Measurements from ENCODE around the gene SBF1. TPM values are rescaled to one million over a fixed set of nuclear protein-coding genes. Genes with fewer than 3 reads are reported as not detected.

The SBF1 gene
- total RNA-seq, 1 experiment from 2014 or later: 82.1 TPM

DNA sequence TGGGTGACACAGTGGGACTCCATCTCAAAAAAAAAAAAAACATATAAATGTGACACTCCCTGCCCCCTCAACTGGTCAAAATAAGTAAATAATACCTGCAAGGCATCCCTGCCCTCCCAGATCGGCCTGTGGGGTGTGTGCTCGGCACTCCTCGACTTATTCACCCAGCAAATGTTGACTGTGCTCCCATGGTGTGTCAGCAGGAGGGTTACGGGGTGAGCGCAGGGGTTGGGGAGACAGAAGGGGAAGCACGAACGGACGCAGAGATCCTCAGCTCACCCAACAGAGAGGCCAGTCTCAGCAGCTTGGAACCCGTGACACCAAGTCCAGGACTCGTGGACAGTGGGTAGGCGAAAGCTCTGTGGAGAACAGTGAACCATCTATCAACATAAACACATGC is 4.9 kb upstream of the SBF1 start:
- BruUV-seq (replicated peaks): no TSS peak
- Mint-ChIP-seq H3K27me3 (ENCODE audit: insufficient read depth, unreplicated experiment) (no peaks in the 10 kb centered on the region), H3K4me3 (ENCODE audit: unreplicated experiment) (peak overlapping the region; percentile 50), H3K4me1 (ENCODE audit: insufficient read depth, unreplicated experiment) (peaks cover 12% of the 10 kb centered on the region), H3K9me3 (ENCODE audit: unreplicated experiment) (no peaks in the 10 kb centered on the region), H3K27ac (ENCODE audit: low read depth, unreplicated experiment) (no peak overlapping the region), H3K36me3 (ENCODE audit: insufficient read depth, unreplicated experiment) (no peaks in the 10 kb centered on the region)
- no peak for DNase-seq (ENCODE audit: unreplicated experiment)
- intact Hi-C loops (cut with micrococcal nuclease): no loop called here
- ChIA-PET CTCF (interaction anchor here (0.6 kb wide), 1 partner anchor 210 kb away, joined by 4 read pairs; no protein-coding TSS in a partner anchor), POLR2A (interaction anchor here (0.7 to 1.0 kb wide), 2 partner anchors 38 to 102 kb away, joined by 3 read pairs; no protein-coding TSS in a partner anchor)
- TF ChIP-seq, protein P1, sequence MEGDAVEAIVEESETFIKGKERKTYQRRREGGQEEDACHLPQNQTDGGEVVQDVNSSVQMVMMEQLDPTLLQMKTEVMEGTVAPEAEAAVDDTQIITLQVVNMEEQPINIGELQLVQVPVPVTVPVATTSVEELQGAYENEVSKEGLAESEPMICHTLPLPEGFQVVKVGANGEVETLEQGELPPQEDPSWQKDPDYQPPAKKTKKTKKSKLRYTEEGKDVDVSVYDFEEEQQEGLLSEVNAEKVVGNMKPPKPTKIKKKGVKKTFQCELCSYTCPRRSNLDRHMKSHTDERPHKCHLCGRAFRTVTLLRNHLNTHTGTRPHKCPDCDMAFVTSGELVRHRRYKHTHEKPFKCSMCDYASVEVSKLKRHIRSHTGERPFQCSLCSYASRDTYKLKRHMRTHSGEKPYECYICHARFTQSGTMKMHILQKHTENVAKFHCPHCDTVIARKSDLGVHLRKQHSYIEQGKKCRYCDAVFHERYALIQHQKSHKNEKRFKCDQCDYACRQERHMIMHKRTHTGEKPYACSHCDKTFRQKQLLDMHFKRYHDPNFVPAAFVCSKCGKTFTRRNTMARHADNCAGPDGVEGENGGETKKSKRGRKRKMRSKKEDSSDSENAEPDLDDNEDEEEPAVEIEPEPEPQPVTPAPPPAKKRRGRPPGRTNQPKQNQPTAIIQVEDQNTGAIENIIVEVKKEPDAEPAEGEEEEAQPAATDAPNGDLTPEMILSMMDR (IDR thresholded peaks at IDR 0.05; ENCODE audit: unreplicated experiment): no peak

DNA sequence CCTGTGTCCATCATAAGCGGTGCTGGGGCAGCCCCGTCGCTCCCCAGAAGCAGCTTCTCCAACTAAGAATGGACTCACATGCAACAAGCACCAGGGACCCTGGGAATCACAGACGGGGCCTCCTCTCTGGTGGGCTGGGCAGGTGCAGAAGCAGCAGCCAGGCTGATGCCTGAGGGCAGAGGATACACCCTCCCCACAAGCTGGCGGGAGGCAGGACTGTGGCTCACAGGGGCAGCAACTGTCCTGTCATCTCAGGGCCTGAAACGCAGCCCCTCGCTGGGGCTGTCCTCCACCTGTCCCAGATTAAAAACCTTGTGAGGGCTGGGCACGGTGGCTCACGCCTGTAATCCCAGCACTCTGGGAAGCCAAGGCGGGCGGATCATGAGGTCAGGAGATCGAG is 3.1 kb upstream of the SBF1 start:
- H3K27ac Mint-ChIP-seq (ENCODE audit: low read depth, unreplicated experiment): no peak overlapping the region
- H3K27me3 Mint-ChIP-seq (ENCODE audit: insufficient read depth, unreplicated experiment): no peaks in the 10 kb centered on the region
- intact Hi-C loops (cut with micrococcal nuclease): no loop called here
- TF ChIP-seq, protein P1 (IDR thresholded peaks at IDR 0.05; ENCODE audit: unreplicated experiment): no peak
- H3K9me3 Mint-ChIP-seq (ENCODE audit: unreplicated experiment): no peaks in the 10 kb centered on the region
- no TSS peak for BruUV-seq (replicated peaks)
- no peak overlapping the region for H3K4me3 Mint-ChIP-seq (ENCODE audit: unreplicated experiment)
- ChIA-PET POLR2A (no interaction called here), CTCF (interaction anchor here (0.6 to 1.7 kb wide), 3 partner anchors 19 to 43 kb away, joined by 3 to 5 read pairs (median 3); no protein-coding TSS in a partner anchor)
- no peak for DNase-seq (ENCODE audit: unreplicated experiment)
- peaks cover 14% of the 10 kb centered on the region for H3K36me3 Mint-ChIP-seq (ENCODE audit: insufficient read depth, unreplicated experiment)
- peaks cover 24% of the 10 kb centered on the region for H3K4me1 Mint-ChIP-seq (ENCODE audit: insufficient read depth, unreplicated experiment)

DNA sequence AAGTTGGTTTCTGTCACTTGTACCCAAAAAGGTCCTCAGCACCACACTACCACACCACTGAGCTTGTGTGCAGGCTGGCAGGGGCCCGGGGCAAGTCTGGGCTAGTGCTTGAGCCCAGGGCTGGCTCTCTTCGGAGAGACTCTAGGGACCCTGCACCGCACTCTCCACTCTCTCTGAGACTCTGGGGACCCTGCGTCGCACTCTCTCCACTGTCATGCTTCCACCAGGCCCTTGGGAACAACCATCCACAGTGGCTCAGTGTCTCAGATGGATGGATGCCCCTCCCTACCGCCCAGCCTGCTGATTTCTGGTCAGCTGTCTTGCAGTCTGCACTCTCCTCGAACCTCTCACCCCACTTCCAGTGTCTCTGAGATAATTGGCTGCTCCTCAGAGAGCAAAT is 2.0 kb upstream of the SBF1 start:
- no peaks in the 10 kb centered on the region for H3K9me3 Mint-ChIP-seq (ENCODE audit: unreplicated experiment)
- ChIA-PET CTCF (interaction anchor here (0.6 kb wide), 2 partner anchors 25 to 235 kb away, joined by 3 to 4 read pairs; no protein-coding TSS in a partner anchor), POLR2A (interaction anchor here (0.8 to 1.6 kb wide), 2 partner anchors 48 to 106 kb away, joined by 3 to 4 read pairs; partner anchors contain the start of gene CHKB)
- DNase-seq (ENCODE audit: unreplicated experiment): no peak
- H3K27ac Mint-ChIP-seq (ENCODE audit: low read depth, unreplicated experiment): no peak overlapping the region
- peak overlapping the region; percentile 36 for H3K4me3 Mint-ChIP-seq (ENCODE audit: unreplicated experiment)
- TF ChIP-seq, protein P1 (IDR thresholded peaks at IDR 0.05; ENCODE audit: unreplicated experiment): no peak
- H3K36me3 Mint-ChIP-seq (ENCODE audit: insufficient read depth, unreplicated experiment): peaks cover 14% of the 10 kb centered on the region
- intact Hi-C loops (cut with micrococcal nuclease): no loop called here
- BruUV-seq (replicated peaks): no TSS peak
- H3K27me3 Mint-ChIP-seq (ENCODE audit: insufficient read depth, unreplicated experiment): no peaks in the 10 kb centered on the region
- peaks cover 27% of the 10 kb centered on the region for H3K4me1 Mint-ChIP-seq (ENCODE audit: insufficient read depth, unreplicated experiment)

DNA sequence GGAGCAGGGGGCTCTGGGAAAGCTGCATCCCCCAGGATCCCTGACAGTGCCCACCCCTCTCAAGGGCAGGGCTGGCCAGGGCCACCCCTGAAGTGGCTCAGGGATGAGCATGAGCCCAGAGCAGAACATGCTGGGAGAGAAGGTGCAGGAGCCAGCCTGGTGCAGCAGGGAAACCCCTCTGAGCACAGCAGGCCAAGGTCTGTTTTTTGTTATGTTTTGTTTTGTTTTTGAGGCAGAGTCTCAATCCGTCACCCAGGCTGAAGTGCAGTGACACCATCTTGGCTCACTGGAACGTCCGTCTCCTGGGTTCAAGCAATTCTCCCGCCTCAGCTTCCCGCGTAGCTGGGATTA is 792 bp upstream of the SBF1 start:
- intact Hi-C loops (cut with micrococcal nuclease): no loop called here
- DNase-seq (ENCODE audit: unreplicated experiment): no peak
- Mint-ChIP-seq H3K36me3 (ENCODE audit: insufficient read depth, unreplicated experiment) (peaks cover 14% of the 10 kb centered on the region), H3K4me1 (ENCODE audit: insufficient read depth, unreplicated experiment) (peaks cover 31% of the 10 kb centered on the region), H3K4me3 (ENCODE audit: unreplicated experiment) (peak overlapping the region; percentile 90), H3K27me3 (ENCODE audit: insufficient read depth, unreplicated experiment) (no peaks in the 10 kb centered on the region), H3K9me3 (ENCODE audit: unreplicated experiment) (no peaks in the 10 kb centered on the region), H3K27ac (ENCODE audit: low read depth, unreplicated experiment) (peak overlapping the region; percentile 67)
- ChIA-PET CTCF (interaction anchor here (0.6 to 0.8 kb wide), 3 partner anchors 15 to 171 kb away, joined by 3 read pairs; no protein-coding TSS in a partner anchor), POLR2A (interaction anchor here (0.8 to 1.6 kb wide), 3 partner anchors 49 to 107 kb away, joined by 3 read pairs; partner anchors contain the start of genes CHKB and SCO2)
- no TSS peak for BruUV-seq (replicated peaks)
- TF ChIP-seq, protein P1 (IDR thresholded peaks at IDR 0.05; ENCODE audit: unreplicated experiment): no peak
